ENCODE results near the gene P3H2.
"Not testable (repeated sequence)": the region's sequence is repeated elsewhere in the genome, so short reads cannot be mapped to it uniquely, and the experiment has no call there.

The P3H2 gene

GRCh38 chr3:190150681-190151080 is 30.0 kb upstream of the P3H2 start:
- Histone ChIP-seq H3K27me3 (ENCODE audit: insufficient read depth, low read length, poor library complexity, severe bottlenecking) (no peaks in the 10 kb centered on the region), H2AFZ (ENCODE audit: low read length) (no peak overlapping the region), H3K4me3 (ENCODE audit: low read length, poor library complexity, severe bottlenecking) (no peak overlapping the region), H3K79me2 (ENCODE audit: insufficient read depth, low read length) (no peaks in the 10 kb centered on the region), H3K4me1 (ENCODE audit: insufficient read depth, low read length, poor library complexity, severe bottlenecking) (no peaks in the 10 kb centered on the region), H3F3A (ENCODE audit: low read depth) (no peaks in the 10 kb centered on the region), H3K36me3 (ENCODE audit: insufficient read depth, low read length) (no peaks in the 10 kb centered on the region), H3K9ac (ENCODE audit: low read depth, low read length, poor library complexity, severe bottlenecking) (no peak overlapping the region), H3K9me3 (ENCODE audit: insufficient read depth, low read depth, low read length) (no peaks in the 10 kb centered on the region), H3K9me2 (replicated peaks; ENCODE audit: low read depth, low read length) (no peaks in the 10 kb centered on the region), H4K20me1 (ENCODE audit: insufficient read depth, low read length, poor library complexity, severe bottlenecking) (no peaks in the 10 kb centered on the region), H3K4me2 (ENCODE audit: low read depth, low read length, poor library complexity, severe bottlenecking) (no peak overlapping the region)
- TF ChIP-seq CTCF (conservative IDR thresholded peaks at IDR 0.05; ENCODE audit: low read length), result no peak
- TF ChIP-seq EZH2phosphoT487 (IDR thresholded peaks at IDR 0.05; ENCODE audit: borderline replicate concordance), result no peak

- not testable (repeated sequence) for H3K4me3 ChIP-seq (ENCODE audit: low read length, poor library complexity, severe bottlenecking); H3F3A ChIP-seq (ENCODE audit: low read depth); H3K9me2 ChIP-seq (replicated peaks; ENCODE audit: low read depth, low read length); H3K4me2 ChIP-seq (ENCODE audit: low read depth, low read length, poor library complexity, severe bottlenecking); H3K4me1 ChIP-seq (ENCODE audit: insufficient read depth, low read length, poor library complexity, severe bottlenecking); H3K36me3 ChIP-seq (ENCODE audit: insufficient read depth, low read length); H4K20me1 ChIP-seq (ENCODE audit: insufficient read depth, low read length, poor library complexity, severe bottlenecking); H2AFZ ChIP-seq (ENCODE audit: low read length); H3K9me3 ChIP-seq (ENCODE audit: insufficient read depth, low read depth, low read length); H3K9ac ChIP-seq (ENCODE audit: low read depth, low read length, poor library complexity, severe bottlenecking); H3K27me3 ChIP-seq (ENCODE audit: insufficient read depth, low read length, poor library complexity, severe bottlenecking); H3K79me2 ChIP-seq (ENCODE audit: insufficient read depth, low read length)
These were observed 29.3 kb upstream of the P3H2 start for GRCh38 chr3:190149830-190150619.

GRCh38 chr3:190144793-190145192 is 24.1 kb upstream of the P3H2 start:
- H4K20me1 ChIP-seq (ENCODE audit: insufficient read depth, low read length, poor library complexity, severe bottlenecking); H3K4me2 ChIP-seq (ENCODE audit: low read depth, low read length, poor library complexity, severe bottlenecking); H3K36me3 ChIP-seq (ENCODE audit: insufficient read depth, low read length); H2AFZ ChIP-seq (ENCODE audit: low read length); H3K27me3 ChIP-seq (ENCODE audit: insufficient read depth, low read length, poor library complexity, severe bottlenecking); H3K9me3 ChIP-seq (ENCODE audit: insufficient read depth, low read depth, low read length); H3K9ac ChIP-seq (ENCODE audit: low read depth, low read length, poor library complexity, severe bottlenecking); H3K4me3 ChIP-seq (ENCODE audit: low read length, poor library complexity, severe bottlenecking); H3K9me2 ChIP-seq (replicated peaks; ENCODE audit: low read depth, low read length); H3K79me2 ChIP-seq (ENCODE audit: insufficient read depth, low read length); H3K4me1 ChIP-seq (ENCODE audit: insufficient read depth, low read length, poor library complexity, severe bottlenecking); H3F3A ChIP-seq (ENCODE audit: low read depth): not testable (repeated sequence)

- no peaks in the 10 kb centered on the region for H3K79me2 ChIP-seq (ENCODE audit: insufficient read depth, low read length)
- H3F3A ChIP-seq (ENCODE audit: low read depth), result no peaks in the 10 kb centered on the region
- H3K4me3 ChIP-seq (ENCODE audit: low read length, poor library complexity, severe bottlenecking), result no peak overlapping the region
- no peaks in the 10 kb centered on the region for H3K9me2 ChIP-seq (replicated peaks; ENCODE audit: low read depth, low read length)
- no peak overlapping the region for H3K4me2 ChIP-seq (ENCODE audit: low read depth, low read length, poor library complexity, severe bottlenecking)
- no peaks in the 10 kb centered on the region for H3K27me3 ChIP-seq (ENCODE audit: insufficient read depth, low read length, poor library complexity, severe bottlenecking)
- no peaks in the 10 kb centered on the region for H3K36me3 ChIP-seq (ENCODE audit: insufficient read depth, low read length)
- no peaks in the 10 kb centered on the region for H3K9me3 ChIP-seq (ENCODE audit: insufficient read depth, low read depth, low read length)
- H3K4me1 ChIP-seq (ENCODE audit: insufficient read depth, low read length, poor library complexity, severe bottlenecking), result no peaks in the 10 kb centered on the region
- H3K9ac ChIP-seq (ENCODE audit: low read depth, low read length, poor library complexity, severe bottlenecking), result no peak overlapping the region
- no peaks in the 10 kb centered on the region for H4K20me1 ChIP-seq (ENCODE audit: insufficient read depth, low read length, poor library complexity, severe bottlenecking)
- TF ChIP-seq EZH2phosphoT487 (IDR thresholded peaks at IDR 0.05; ENCODE audit: borderline replicate concordance) (no peak), CTCF (conservative IDR thresholded peaks at IDR 0.05; ENCODE audit: low read length) (no peak)
- H2AFZ ChIP-seq (ENCODE audit: low read length), result no peak overlapping the region
These were observed 21.3 kb upstream of the P3H2 start for GRCh38 chr3:190142041-190142440.
